Activated B cell treated with CpG ODN at 0.5 μM for 24 hours (primary cell): ENCODE data around the gene C2orf81. TPM values are rescaled to one million over a fixed set of nuclear protein-coding genes. Genes with fewer than 3 reads are reported as not detected.

Experiments used
- ATAC-seq: fragments of 200-7000 bp; cut with Tn5 transposase; one replicate; pipeline ENCODE4 v1.10.0; 2021; ENCODE audit warnings: low read depth, mild to moderate bottlenecking, moderate library complexity
- CTCF ChIA-PET: fragments of 350-600 bp; sonication (Branson Sonifier 250); formaldehyde crosslinking; loops from one replicate; lab custom pipeline; 2021; ENCODE audit warnings: antibody characterized with exemption; lab: Charles Lee
- POLR2A ChIA-PET: fragments of 350-600 bp; sonication (Branson Sonifier 250); formaldehyde crosslinking; loops from one replicate; lab custom pipeline; 2021; ENCODE audit warnings: antibody characterized with exemption; lab: Charles Lee
- DNase-seq: peaks from one replicate; pipeline ENCODE4 v3.0.0; 2022
- H3K27ac Mint-ChIP-seq: one replicate; pipeline ENCODE4 v1.8.0; 2020; ENCODE audit warnings: mixed read lengths
- H3K27me3 Mint-ChIP-seq: one replicate; pipeline ENCODE4 v1.8.0; 2021; ENCODE audit warnings: mixed read lengths
- H3K36me3 Mint-ChIP-seq: one replicate; pipeline ENCODE4 v1.8.0; 2021; ENCODE audit warnings: low read depth, mixed read lengths
- H3K4me1 Mint-ChIP-seq: one replicate; pipeline ENCODE4 v1.8.0; 2021; ENCODE audit warnings: mixed read lengths
- H3K4me3 Mint-ChIP-seq: one replicate; pipeline ENCODE4 v1.8.0; 2020; ENCODE audit warnings: mild to moderate bottlenecking, mixed read lengths
- H3K9me3 Mint-ChIP-seq: one replicate; pipeline ENCODE4 v1.8.0; 2020; ENCODE audit warnings: mixed read lengths
- CTCF ChIP-seq: fragments of 200-600 bp; IDR thresholded peaks from one replicate; pipeline ENCODE4 v1.8.0; 2022; ENCODE audit warnings: antibody characterized with exemption, mild to moderate bottlenecking
- intact Hi-C: fragments of 100-400 bp; cut with micrococcal nuclease; formaldehyde crosslinking; loops from one replicate; pipeline ENCODE4 v1.15.1; 2024
- total RNA-seq: library from RNA; stranded (reverse); gene quantifications from 2 replicates; pipeline ENCODE4 v1.2.3, GENCODE V29; 2022

Gene C2orf81
- total RNA-seq, 1 donor from 2014 or later, result 5.5 TPM

- peaks cover 65% of the 10 kb centered on the region for H3K4me1 Mint-ChIP-seq
- H3K27me3 Mint-ChIP-seq, result no peaks in the 10 kb centered on the region
- ATAC-seq (no peak), DNase-seq (no peak)
- POLR2A ChIA-PET, result no interaction called here
- TF ChIP-seq CTCF, result no peak
- H3K9me3 Mint-ChIP-seq, result no peaks in the 10 kb centered on the region
- intact Hi-C loops, result no loop called here
- no peak overlapping the region for H3K4me3 Mint-ChIP-seq
- peak overlapping the region; percentile 9 for H3K27ac Mint-ChIP-seq
- CTCF ChIA-PET, result no interaction called here
- peaks cover 2% of the 10 kb centered on the region for H3K36me3 Mint-ChIP-seq
These were observed 4.6 kb downstream of the C2orf81 start for GRCh38 chr2:74416778-74417177.

DNA sequence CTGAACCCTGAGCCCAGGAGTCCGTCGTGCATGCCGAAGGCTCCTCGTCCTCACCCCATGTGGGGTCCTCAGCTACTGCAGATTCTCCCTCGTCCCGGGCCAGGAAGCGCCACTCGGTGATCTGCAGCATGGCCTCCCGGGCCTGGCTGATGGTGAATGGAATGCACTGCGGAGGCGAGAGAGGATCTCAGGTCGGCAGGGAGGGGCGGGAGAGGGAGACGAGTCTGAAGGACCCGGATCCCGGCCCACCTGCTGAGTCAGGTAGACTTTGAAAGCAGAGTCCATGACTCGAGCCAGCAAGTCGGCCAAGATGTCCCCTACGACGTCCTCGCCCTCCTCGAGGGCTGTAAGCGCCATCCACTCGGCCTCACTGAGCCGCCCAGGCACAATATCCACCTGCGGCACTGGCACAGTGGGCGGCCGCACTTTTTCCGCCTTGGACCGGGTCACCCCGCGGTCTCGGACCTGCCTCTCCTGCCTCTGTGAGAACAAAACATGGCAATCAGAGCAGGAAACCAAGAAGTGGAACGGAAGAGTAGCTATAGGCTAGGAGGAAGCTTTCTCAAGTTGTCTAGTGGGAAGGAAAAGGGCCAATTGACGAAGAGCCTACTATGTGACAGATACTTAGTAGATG is 5.5 kb downstream of the C2orf81 start:
- peak overlapping the region; percentile 80 for H3K4me3 Mint-ChIP-seq
- peaks cover 60% of the 10 kb centered on the region for H3K4me1 Mint-ChIP-seq
- peak overlapping the region; percentile 59 for H3K27ac Mint-ChIP-seq
- no peaks in the 10 kb centered on the region for H3K9me3 Mint-ChIP-seq
- intact Hi-C loops, result no loop called here
- ChIA-PET POLR2A (interaction anchor here (0.6 to 2.1 kb wide), 6 partner anchors 24 to 66 kb away, joined by 3 to 8 read pairs (median 4); partner anchors contain the start of genes CCDC142, INO80B, MRPL53 and WBP1), CTCF (interaction anchor here (2.6 kb wide), 1 partner anchor 23 kb away, joined by 14 read pairs; no protein-coding TSS in a partner anchor)
- ATAC-seq (no peak), DNase-seq (no peak)
- no peak for TF ChIP-seq CTCF
- no peaks in the 10 kb centered on the region for H3K27me3 Mint-ChIP-seq
- H3K36me3 Mint-ChIP-seq, result no peaks in the 10 kb centered on the region

GRCh38 chr2:74414881-74415761 is 6.3 kb downstream of the C2orf81 start:
- POLR2A ChIA-PET, result interaction anchor here (0.6 to 2.1 kb wide), 10 partner anchors 9 to 482 kb away, joined by 3 to 8 read pairs (median 3); partner anchors contain the start of genes CCDC142, INO80B, MRPL53 and WBP1
- DNase-seq (peak; percentile 62), ATAC-seq (peak; percentile 78)
- CTCF ChIA-PET, result interaction anchor here (0.9 to 2.6 kb wide), 4 partner anchors 15 to 25 kb away, joined by 3 to 14 read pairs (median 6); no protein-coding TSS in a partner anchor
- TF ChIP-seq CTCF, result no peak
- Mint-ChIP-seq H3K4me1 (peaks cover 53% of the 10 kb centered on the region), H3K9me3 (no peaks in the 10 kb centered on the region), H3K27ac (peak overlapping the region; percentile 74), H3K4me3 (peak overlapping the region; percentile 80), H3K27me3 (no peaks in the 10 kb centered on the region), H3K36me3 (no peaks in the 10 kb centered on the region)
- intact Hi-C loops, result no loop called here

DNA sequence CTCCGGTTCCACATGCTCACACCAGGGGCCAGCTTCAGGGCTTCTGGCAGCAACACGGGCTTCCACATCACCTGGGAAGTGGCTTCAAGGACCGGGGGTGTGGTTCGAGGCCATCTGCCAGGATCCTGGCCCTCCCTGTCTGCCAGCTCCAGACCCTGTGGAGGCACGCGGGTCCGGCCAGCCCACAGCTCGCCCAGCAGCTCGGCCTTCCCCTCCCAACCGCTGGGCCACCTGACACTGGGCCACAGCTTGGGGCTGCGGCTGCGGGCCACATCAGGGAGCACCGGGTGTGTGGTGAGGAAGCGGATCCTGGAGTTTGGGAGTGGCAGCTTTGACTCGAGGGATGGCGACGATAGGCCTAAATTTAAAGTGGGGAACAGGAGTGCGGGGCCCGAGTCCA is 7.0 kb downstream of the C2orf81 start:
- H3K27me3 Mint-ChIP-seq, result no peaks in the 10 kb centered on the region
- H3K27ac Mint-ChIP-seq, result peak overlapping the region; percentile 74
- ATAC-seq (no peak), DNase-seq (no peak)
- intact Hi-C loops, result no loop called here
- no peaks in the 10 kb centered on the region for H3K9me3 Mint-ChIP-seq
- CTCF ChIA-PET, result interaction anchor here (0.9 to 2.6 kb wide), 4 partner anchors 14 to 26 kb away, joined by 3 to 14 read pairs (median 6); no protein-coding TSS in a partner anchor
- no peaks in the 10 kb centered on the region for H3K36me3 Mint-ChIP-seq
- no peak for TF ChIP-seq CTCF
- H3K4me1 Mint-ChIP-seq, result peaks cover 47% of the 10 kb centered on the region
- peak overlapping the region; percentile 80 for H3K4me3 Mint-ChIP-seq
- POLR2A ChIA-PET, result interaction anchor here (0.6 to 2.1 kb wide), 9 partner anchors 8 to 481 kb away, joined by 3 to 8 read pairs (median 3); partner anchors contain the start of gene MRPL53
